A172 (cell line): Measurements from ENCODE around the gene POLR2J. TPM values are rescaled to one million over a fixed set of nuclear protein-coding genes. Genes with fewer than 3 reads are reported as not detected.

Source experiments
- DNase-seq: peaks from one replicate; pipeline ENCODE4 v3.0.0-alpha.2; 2015; ENCODE audit warnings: low spot score
- total RNA-seq: library from RNA; depleted of rRNA; stranded (reverse); fragments of >200 nt; shearing (Covaris generic); gene quantifications from 2 replicates; pipeline ENCODE4 v1.2.3, GENCODE V29; 2014; rRNA removed

Gene POLR2J
- total RNA-seq, 1 experiment from 2014 or later, result 52.1 TPM

DNA sequence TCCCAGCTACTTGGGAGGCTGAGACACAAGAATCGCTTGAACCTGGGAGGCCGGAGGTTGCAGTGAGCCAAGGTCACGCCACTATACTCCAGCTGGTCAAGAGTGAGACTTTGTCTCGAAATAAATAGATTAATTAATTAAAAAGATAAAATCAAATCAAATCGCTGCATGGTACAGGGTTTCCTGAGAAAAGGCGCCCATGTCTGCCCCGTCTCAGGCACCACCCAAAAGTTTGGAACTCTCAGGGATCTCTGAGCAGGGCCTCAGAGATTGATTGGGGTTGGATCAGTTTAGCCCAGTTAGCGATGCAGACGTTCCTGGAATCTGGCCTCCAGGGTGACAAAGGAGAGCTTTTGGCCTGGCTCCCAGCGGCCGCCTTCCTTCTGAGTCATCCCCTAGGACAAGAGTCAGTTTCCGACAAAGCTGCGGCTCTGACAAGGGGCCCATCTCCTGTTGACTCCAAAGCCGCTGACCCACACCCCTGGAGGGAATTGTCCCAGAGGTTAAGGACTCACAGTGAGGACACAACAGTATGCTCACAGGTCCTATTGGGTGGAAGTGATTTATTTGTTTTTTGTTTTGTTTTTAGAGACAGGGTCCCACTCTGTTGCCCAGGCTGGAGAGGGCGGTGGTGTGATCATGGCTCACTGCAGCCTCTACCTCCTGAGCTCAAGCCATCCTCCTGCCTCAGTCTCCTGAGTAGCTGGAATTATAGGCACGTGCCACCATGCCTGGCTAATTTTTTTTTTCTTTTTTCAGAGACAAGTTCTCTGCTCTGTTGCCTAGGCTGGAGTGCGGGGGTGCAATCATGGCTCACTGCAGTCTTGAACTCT is 38.5 kb downstream of the POLR2J start:
- peak; percentile 94 for DNase-seq

GRCh38 chr7:102436118-102436517 is 42.6 kb downstream of the POLR2J start:
- no peak for DNase-seq

- peak; percentile 34 for DNase-seq
Observed at GRCh38 chr7:102434039-102434486, 44.7 kb downstream of the POLR2J start.

GRCh38 chr7:102433219-102434038 is 45.3 kb downstream of the POLR2J start, which contains the start of gene ORAI2:
Gene ORAI2, plus strand, starts transcription at chr7:102433575. Its CDS starts 5,382 bp downstream, at chr7:102438957.
- DNase-seq, result peak; percentile 40

- DNase-seq, result no peak
Observed at GRCh38 chr7:102432442-102433218, 46.1 kb downstream of the POLR2J start.

GRCh38 chr7:102431617-102432298 is 47.0 kb downstream of the POLR2J start:
- peak; percentile 52 for DNase-seq

GRCh38 chr7:102429141-102429899 is 49.4 kb downstream of the POLR2J start:
- DNase-seq, result no peak

GRCh38 chr7:102427019-102427405 is 51.7 kb downstream of the POLR2J start:
- DNase-seq, result no peak

GRCh38 chr7:102426268-102427018 is 52.3 kb downstream of the POLR2J start:
- DNase-seq, result no peak

GRCh38 chr7:102425639-102426267 is 53.0 kb downstream of the POLR2J start:
- no peak for DNase-seq

GRCh38 chr7:102424787-102425218 is 53.9 kb downstream of the POLR2J start:
- no peak for DNase-seq

GRCh38 chr7:102424129-102424551 is 54.6 kb downstream of the POLR2J start:
- no peak for DNase-seq

Other genes with a start within 250 kb of the POLR2J start
- gene SH2B2, start 192.1 kb downstream of the POLR2J start, total RNA-seq, result 2.0 and 2.5 TPM in 2 replicates
- gene SPDYE6, start 122.5 kb downstream of the POLR2J start, total RNA-seq, result not detected in 2 replicates
- gene PRKRIP1, start 82.6 kb downstream of the POLR2J start, total RNA-seq, result 27.1 and 33.5 TPM in 2 replicates
- 67.6 and 77.9 TPM in 2 replicates for gene ORAI2, start 45.3 kb downstream of the POLR2J start, total RNA-seq
- gene ALKBH4, start 14.1 kb downstream of the POLR2J start, total RNA-seq, result 15.3 and 20.8 TPM in 2 replicates
- 43.6 and 52.0 TPM in 2 replicates for gene LRWD1, start 13.9 kb downstream of the POLR2J start, total RNA-seq
- gene RASA4B, start 38.9 kb upstream of the POLR2J start, total RNA-seq, result 0.07 and 3.9 TPM in 2 replicates
- gene UPK3BL2, start 64.8 kb upstream of the POLR2J start, total RNA-seq, result 0.12 and 1.00 TPM in 2 replicates
- gene SPDYE2, start 72.3 kb upstream of the POLR2J start, total RNA-seq, result 0.10 TPM in 1 of 2 replicates, not detected in the other
- gene POLR2J3, start 93.7 kb upstream of the POLR2J start, total RNA-seq, result 8.6 and 14.1 TPM in 2 replicates
- gene RASA4, start 137.8 kb upstream of the POLR2J start, total RNA-seq, result 10.8 and 15.8 TPM in 2 replicates
- gene UPK3BL1, start 163.9 kb upstream of the POLR2J start, total RNA-seq, result 12.8 and 13.9 TPM in 2 replicates
- gene SPDYE2B, start 171.4 kb upstream of the POLR2J start, total RNA-seq, result not detected in 2 replicates
- gene POLR2J2, start 192.7 kb upstream of the POLR2J start, total RNA-seq, result 2.4 and 2.8 TPM in 2 replicates